HG03432 (cell line): ENCODE measurements around the gene ZMIZ1.
A peak's percentile ranks its signal among the peaks of the same experiment; 100 is the strongest.

Experiments used
- ATAC-seq: cut with Tn5 transposase; IDR thresholded peaks from one replicate; pipeline ENCODE4 v1.9.1; 2021; ENCODE audit warnings: mild to moderate bottlenecking, moderate library complexity; ENCODE audit not compliant: unreplicated experiment

Gene ZMIZ1

GRCh38 chr10:79182781-79183467, 114.2 kb downstream of the ZMIZ1 start:
- no peak for ATAC-seq

DNA sequence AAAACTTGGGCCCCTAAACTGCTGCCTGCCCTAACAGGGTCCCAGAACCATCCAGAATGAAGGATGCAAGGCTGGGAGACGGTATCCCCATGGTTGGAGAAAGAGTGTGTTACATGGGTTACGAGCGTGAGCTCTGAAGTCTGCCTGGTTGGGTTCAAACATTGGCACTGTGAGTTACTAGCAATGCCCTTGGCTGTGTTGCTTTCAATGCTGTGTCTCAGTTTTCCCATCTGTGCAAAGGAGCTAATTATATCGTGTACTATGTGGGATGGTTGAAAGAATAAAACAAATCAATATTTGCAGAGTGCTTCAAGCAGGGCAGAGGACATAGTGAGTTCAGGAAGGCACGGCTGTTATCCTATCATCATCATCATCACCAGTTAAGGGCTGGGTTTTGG, 114.7 kb downstream of the ZMIZ1 start:
- ATAC-seq, result no peak

- ATAC-seq, result no peak
Measured at GRCh38 chr10:79184145-79184625, 115.4 kb downstream of the ZMIZ1 start.

DNA sequence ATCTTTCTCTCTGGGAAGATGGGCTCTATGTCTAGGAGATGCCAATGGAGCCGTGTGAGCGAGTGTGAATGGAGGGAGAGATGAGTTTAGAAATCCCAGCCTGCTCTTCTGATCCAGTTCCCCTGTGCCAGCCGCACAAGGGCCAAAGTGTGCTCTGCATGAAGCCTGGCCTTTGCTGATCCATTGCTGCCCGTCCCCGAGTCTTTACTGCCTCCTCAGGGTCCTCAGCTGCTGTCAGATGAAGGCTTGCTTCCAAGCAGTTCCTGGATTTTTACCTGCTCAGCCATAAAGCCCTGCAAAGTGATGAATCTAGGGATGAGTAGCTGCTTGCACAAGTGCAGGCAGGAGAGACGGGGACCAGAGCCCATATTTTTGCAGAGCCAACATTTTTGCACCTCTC, 115.9 kb downstream of the ZMIZ1 start:
- no peak for ATAC-seq

DNA sequence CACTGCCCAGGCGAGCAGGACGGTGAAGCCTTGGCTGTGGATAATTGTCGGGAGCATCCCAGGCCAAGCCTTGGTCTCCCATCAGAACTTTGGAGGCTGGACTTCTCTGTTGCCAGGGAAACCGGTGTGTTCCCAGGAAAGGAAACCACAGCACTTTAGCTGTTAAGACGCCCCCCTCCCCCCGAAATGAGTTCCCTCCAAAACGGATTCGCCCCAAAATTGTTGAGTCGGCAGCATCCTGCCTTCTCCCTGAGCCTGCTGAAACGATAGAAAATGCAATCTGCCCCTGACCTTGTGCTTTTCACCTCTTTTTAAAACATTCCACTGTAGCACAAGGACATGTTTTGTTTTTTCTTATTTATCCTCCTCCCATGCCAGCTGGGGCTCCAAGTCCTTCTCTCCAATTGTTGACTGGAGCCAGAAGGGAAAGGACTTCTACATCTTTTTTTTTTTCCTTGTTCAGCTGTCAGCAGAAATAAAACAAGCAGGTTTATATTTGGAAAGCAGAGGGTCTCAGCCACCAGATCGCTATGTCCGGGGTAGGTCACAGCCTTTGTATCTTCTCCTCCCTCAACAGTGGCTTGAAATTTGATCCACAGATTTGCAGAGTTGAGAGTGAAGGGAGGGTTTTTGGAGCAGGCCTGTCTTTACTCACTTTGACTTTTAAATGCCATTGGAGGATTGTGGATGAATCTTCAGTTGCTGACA, 116.5 kb downstream of the ZMIZ1 start:
- ATAC-seq, result no peak

- no peak for ATAC-seq
Measured at GRCh38 chr10:79185796-79186374, 117.1 kb downstream of the ZMIZ1 start.

GRCh38 chr10:79186486-79187120, 117.8 kb downstream of the ZMIZ1 start:
- ATAC-seq, result no peak

DNA sequence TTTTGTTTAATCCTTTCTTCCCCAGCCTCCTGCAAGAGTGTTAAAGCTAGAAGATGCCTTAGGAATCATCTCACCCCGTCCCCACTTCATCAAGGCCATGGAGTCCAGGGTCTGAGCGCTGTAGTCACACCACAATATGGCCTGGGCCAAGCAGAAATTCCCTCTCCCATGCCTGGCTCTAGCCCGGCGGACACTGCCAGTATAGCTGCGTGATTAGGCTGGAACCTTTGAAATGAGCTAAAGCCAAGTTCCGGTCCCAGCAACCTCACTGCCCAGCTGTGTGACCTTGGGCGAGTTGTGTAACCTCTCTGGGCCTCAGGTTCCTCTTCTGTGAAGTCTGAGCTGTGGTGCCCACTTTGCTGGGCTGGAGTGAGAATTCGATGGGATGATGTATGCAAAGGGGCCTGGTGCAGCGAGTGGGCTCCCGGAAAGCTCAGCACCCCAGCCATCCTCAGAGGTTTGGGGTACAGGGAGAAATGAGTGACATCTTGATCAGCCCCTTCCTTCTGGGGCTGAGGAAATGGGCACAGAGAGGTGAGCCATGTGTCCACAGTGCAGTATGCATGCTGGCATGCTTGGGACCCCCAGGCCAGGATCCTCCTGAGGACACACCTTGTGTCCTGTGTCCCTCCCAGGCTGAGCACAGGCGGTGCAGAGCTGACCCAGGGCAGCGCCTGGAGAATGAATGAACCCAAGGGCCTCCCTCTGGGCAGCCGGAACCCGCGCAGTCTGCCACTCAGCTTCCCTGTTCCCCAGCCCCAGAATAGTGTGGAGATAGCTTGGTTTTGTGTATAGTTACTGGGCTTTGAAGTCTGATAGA, 118.6 kb downstream of the ZMIZ1 start:
- no peak for ATAC-seq

GRCh38 chr10:79188154-79188965, 119.6 kb downstream of the ZMIZ1 start:
- no peak for ATAC-seq

GRCh38 chr10:79189181-79189580, 120.4 kb downstream of the ZMIZ1 start:
- ATAC-seq, result no peak

- ATAC-seq, result no peak
Measured at GRCh38 chr10:79189853-79190435, 121.2 kb downstream of the ZMIZ1 start.

DNA sequence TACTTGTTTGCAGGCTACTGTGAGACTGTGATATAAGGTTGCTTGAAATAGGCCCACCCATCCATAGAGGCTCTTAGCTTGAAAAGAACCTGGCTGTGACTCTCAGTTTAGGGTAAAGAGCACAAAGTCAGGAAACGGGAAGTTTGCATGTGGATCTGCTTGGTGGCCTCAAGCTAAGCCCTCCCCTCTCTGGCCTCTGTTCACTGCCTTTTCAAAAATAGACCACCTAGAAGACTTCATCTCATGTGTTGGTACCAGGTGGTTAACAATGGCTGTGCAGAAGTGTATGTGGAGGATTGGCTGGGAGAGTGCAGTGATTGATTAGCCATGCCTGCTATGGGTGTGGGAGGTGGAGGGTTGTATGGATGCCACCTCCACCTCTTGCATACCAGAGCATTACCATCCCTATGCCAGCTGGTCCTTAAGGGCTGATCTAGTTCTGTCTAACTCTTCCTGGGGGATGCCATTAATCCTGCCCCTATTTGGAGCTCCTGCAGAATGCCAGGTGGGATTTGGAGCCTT, 122.0 kb downstream of the ZMIZ1 start:
- ATAC-seq, result no peak

DNA sequence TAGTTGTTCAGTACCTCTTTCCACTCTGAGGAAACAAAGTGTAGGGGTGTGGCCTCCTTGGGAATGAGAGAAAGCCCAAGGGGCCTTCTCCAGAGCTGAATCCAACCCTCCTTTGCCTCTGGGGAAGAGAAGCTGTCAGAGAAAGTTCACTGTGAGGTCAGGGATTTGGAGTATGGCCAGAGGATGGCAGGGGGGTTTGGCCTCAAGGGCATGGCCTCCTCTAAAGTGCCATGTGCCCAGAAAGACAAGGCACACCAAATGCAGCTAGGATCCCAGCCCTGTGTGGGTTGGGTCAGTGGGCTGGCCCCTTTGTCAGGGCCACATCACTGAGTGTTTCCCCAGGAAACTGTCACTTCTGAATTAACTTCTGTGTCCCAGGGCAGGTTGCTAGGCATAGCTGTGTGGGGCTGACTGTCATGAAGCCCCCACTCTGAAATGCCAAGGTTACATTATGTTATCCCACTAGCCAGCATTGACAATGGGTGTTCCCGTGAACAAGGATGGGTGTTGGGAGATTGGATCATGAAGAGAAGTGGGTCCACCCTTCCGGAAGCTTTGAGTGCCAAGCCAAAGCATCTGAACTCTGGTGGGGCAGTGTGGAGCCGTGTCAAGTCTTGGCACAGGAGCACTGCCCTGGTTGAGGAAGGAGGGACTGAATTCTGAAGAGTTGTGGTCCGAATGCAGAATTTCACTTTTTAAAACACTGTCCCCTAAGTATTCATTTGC, 123.3 kb downstream of the ZMIZ1 start:
- ATAC-seq, result no peak

- ATAC-seq, result no peak
Measured at GRCh38 chr10:79192677-79193003, 123.9 kb downstream of the ZMIZ1 start.

- no peak for ATAC-seq
Measured at GRCh38 chr10:79193694-79194382, 125.1 kb downstream of the ZMIZ1 start.

DNA sequence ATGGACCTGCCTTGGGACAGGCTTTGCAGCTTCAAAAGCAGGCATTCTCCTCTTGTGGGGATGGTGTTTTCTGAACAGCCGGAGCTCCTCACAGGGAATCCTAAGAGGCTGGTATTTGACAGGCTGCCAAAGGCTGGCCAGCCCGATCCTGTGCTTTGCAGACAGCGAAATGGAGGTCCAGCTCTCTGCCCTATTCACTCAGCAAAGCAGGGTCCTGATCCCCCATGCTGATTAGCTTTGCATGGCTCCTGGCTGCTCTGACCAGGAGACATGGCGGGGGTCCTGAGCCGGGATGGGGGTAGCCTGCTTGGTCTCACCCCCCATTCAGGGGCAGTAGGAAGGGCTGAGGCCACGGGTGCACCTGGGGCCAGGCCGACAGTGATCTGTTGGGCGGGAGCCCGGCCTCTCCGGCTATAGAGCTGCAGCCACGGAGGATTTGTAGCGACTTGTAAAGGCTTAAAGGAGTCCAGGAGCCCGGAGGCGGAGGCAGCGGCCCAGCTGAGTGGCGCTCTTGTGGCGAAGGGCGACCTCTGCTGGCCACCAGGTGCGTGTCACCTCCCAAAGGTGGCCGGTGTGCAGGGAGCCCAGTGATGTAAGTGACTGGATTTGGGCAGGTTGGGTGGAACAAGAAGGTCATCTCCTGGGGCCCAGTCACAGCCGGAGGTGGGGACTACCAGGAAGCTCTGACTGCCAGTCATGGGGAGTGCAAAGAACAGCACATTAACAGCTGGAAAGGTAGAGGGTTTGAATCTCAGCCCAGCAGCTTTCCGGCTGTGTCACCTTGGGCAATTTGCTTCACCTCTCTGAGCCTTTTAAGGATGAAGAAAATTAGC, 126.5 kb downstream of the ZMIZ1 start:
- ATAC-seq, result peak; percentile 82
